HG03280 (cell line): ENCODE results near the gene OR6C68.
"Not testable (repeated sequence)": the region's sequence is repeated elsewhere in the genome, so short reads cannot be mapped to it uniquely, and the experiment has no call there.

Source experiments
- ATAC-seq: cut with Tn5 transposase; IDR thresholded peaks from one replicate; pipeline ENCODE4 v1.9.1; 2021; ENCODE audit warnings: mild to moderate bottlenecking, moderate library complexity; ENCODE audit not compliant: unreplicated experiment

OR6C68 gene

DNA sequence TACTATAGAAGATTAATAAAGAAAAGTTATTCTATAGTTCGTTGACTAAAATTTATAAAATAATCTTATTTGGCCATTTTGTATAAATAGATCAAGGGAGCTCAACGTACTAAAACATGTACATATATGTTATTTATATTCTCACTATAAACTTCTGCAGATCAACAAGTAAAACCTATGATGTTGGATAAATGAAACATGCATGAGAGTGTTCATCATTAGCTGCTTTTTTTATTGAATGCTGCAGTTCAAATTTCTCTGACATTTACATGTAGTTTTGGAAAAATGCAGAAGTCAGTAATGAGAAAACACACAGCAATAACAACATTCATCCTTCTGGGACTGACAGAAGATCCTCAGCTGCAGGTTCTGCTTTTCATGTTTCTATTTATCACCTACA lies at the start of gene OR6C68:
Gene OR6C68, plus strand, starts transcription at position 301 of the 400 bp plus-strand sequence. Its CDS starts 0 bp downstream, at position 301.
- ATAC-seq, result no peak

DNA sequence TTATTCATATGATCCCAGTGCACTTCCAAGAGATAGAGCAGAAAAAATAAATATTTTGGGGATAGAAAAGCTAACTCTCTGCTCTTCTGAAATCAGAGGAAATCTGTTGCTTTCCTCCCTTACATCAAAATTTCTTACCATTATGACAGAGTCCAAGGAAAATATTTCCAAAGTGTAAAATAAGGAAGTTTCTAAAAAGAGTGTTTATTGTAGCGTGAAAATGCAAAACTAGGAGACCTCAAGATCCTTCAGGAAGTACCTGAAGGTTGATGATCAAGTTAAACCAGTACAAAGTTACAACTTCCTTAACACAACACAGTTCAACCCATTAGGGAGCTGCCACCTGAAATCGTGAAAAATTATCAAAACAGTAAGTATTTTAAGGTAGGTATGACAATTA lies 48.4 kb upstream of the OR6C68 start, which contains the start of gene OR6C2:
Gene OR6C2, plus strand, starts transcription at position 301 of the 400 bp plus-strand sequence. CDS start 8,138 bp downstream, outside the sequence.
- ATAC-seq, result no peak

DNA sequence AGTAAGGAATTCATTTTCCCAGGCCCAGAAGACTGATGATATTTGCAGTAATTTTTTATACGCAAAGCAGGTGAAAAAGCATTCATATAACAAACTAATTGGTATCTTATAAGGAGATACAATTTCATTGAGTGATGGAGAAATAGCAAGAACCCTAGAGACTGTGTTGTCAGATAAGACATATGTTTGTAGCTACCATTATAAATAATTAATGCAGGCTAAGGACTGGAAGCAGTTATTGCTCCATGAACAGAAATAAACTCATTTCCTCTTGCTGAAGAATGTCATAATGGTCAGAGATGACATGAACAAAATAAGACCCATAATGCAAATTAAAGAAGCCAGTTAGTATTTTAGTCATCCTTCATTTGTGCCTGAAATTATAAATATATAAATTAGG lies 46.8 kb upstream of the OR6C68 start:
- no peak for ATAC-seq

DNA sequence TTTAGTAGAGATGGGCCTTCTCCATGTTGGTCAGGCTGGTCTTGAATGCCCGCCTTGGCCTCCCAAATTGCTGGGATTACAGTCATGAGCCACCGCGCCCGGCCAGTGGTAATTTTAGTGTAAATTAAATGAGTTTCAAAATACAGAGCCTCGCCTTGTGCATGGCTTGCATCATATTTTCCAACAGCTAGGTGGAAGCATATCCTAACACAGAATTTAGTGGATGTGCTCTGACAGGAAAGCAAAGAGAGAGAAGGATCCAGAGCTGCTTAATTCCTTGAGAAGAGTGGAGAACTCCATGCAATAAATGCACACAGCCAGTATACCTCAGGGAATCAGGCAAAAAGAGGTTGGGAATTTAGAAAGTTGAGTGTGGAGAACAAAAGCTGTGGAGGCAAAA lies 45.9 kb upstream of the OR6C68 start:
- ATAC-seq, result no peak

DNA sequence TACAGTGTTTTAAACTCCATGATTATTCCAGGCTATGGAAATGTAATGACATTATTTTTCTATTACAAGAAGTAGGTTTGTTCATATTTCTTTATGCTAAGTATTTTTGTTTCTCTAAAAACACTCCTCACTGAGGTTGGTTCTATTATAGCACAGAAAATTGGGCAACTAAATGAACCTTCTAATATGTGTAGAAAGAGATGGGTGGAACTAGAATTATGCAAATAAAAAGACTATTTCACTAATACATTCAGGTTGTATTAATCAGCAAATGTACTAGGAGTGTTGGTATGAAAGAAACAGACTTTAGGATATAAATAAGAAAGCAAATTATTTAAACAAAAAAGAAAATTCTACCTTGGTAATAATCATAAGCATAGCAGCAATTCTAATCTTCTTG lies 43.4 kb upstream of the OR6C68 start:
- no peak for ATAC-seq

DNA sequence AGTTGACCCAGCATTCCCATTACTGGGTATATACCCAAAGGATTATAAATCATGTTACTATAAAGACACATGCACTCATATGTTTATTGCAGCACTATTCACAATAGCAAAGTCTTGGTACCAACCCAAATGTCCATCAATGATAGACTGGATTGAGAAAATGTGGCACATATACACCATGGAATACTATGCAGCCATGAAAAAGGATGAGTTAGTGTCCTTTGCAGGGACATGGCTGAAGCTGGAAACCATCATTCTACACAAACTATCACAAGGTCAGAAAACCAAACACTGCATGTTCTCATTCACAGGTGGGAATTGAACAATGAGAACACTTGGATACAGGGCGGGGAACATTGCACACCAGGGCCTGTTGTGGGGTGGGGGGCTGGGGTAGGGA lies 27.3 kb upstream of the OR6C68 start:
- ATAC-seq, result not testable (repeated sequence)

GRCh38 chr12:55467836-55468235 lies 24.3 kb upstream of the OR6C68 start:
- no peak for ATAC-seq

- no peak for ATAC-seq
These were observed 22.9 kb upstream of the OR6C68 start for GRCh38 chr12:55469291-55469690.

- no peak for ATAC-seq
These were observed 21.9 kb upstream of the OR6C68 start, which contains the start of gene OR6C70 for GRCh38 chr12:55470088-55470829. Gene OR6C70, minus strand, starts transcription at chr12:55470138. Its CDS starts 0 bp downstream, at chr12:55470138.

DNA sequence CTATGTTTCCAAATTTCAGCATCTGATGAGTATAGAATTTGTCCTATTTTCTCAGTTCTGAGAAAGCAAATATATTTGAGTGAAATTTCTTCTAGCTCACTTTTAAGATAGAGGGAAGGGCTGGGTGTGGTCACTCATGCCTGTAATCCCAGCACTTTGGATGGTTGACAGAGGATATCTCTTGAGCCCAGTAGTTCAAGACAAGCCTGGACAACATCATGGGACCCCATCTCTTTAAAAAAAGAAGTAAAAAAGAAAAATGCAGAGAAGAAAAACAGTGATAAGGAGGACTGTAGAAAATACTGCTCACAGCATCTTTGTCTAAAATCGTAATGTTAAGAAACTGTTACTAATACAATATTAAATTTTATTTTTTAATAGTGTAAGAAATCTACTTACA lies 19.9 kb upstream of the OR6C68 start:
- ATAC-seq, result no peak

- not testable (repeated sequence) for ATAC-seq
These were observed 13.0 kb upstream of the OR6C68 start for GRCh38 chr12:55479136-55479535.

- ATAC-seq, result not testable (repeated sequence)
These were observed 7.9 kb upstream of the OR6C68 start for GRCh38 chr12:55484284-55484683.

DNA sequence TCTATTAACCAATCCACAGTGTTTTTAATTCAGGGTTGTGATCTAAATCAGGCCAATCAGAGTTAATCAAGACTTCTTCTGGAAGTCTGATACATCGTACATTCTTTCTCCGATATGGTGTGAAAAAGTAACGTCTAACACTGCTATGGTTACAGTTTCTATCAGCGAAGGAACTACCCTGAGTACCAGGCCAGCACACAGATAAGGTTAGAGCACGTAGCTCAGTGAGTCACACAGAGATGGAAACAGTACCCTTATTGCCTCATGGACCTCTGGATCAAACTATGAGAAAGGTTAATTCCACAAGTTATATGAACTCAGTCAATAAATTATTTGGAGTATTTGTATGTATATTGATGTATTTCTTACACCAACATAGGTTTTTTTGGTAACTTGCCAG lies 3.3 kb downstream of the OR6C68 start:
- ATAC-seq, result no peak

DNA sequence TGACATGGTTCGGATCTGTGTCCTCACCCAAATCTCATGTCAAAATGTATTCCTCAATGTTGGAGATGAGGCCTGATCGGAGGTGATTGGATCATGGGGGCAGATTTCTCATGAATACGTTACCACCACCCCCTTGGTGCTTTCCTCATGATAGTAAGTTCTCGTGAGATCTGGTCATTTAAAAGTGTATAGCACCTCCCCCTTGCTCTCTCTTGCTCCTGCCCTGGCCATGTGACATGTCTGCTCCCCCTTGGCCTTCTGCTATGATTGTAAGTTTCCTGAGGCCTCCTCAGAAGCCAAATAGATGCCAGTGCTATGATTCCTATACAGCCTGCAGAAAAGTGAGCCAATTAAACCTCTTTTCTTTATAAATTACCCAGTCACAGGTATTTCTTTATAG lies 7.1 kb downstream of the OR6C68 start:
- ATAC-seq, result no peak

DNA sequence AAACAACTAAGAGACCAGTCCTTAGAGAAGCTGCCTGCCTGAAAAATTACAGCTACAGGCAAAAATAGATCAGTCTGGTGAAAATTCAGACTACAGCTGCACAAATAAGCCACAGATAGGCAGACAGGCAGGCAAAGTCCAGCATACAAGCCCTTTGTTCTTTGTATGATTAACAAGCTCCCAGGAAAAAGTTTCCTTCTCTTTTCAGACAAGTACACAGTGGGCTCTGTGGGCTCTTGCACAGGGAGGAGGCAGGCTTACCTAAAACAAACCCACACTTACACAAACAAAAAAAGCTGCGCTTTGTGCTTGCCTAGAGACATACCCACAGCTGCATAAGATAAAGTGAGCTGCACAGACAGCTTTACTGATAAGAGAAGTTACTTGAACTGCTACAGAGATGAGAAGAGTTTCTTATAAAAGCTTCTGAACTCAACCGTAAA lies 7.7 kb downstream of the OR6C68 start:
- no peak for ATAC-seq

DNA sequence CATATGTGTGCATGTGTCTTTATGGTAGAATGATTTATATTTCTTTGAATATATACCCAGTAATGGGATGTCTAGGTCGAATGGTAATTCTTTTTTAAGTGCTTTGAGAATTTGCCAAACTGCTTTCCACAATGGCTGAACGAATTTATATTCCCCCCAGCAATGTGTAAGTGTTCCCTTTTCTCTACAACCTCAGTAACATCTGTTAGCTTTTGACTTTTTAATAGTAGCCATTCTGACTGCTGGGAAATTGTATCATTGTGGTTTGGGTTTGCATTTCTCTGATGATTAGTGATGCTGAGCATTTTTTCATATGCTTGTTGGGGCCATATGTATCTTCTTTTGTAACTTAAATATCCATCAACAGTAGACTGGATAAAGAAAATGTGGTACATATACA lies 9.4 kb downstream of the OR6C68 start:
- no peak for ATAC-seq

GRCh38 chr12:55515696-55516095 lies 23.5 kb downstream of the OR6C68 start:
- ATAC-seq, result no peak

DNA sequence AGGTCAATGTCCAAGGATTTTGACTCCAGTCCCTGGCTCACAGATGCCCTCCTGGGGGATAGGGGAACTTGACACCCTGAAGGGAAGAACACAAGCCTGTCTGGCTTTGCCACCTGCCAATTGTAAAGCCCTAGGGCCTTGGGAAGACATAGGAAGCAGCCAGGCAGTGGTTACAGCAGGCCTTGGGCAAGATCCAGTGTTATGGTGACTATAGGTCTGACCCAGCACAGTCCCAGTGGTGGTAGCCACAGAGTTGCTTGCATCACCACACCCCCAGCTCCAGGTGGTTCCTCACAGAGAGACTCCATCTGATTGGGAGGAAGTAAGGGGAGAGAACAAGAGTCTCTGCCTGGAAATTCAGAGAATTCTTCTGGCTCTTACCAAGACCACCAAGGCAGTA lies 24.2 kb downstream of the OR6C68 start:
- no peak for ATAC-seq
